ENCODE measurements around the gene MGAT4C.

The MGAT4C gene

DNA sequence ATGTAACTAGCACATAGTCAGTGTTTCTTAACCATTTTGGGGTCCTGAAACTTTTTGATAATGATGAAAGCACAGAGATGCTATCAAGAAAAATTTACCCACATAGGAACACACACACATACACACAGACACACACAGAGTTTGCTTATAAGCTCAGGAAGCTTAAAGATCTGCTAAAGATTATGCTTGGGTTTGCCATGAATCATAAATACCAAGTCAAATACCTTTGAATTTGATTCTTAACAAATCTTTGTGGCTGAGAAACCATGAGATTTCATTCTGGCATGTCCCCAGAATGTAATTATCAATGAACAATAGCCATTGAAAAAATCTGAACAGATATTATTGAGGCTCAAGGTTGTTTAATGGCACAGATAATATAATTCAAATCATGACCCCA is 292.9 kb downstream of the MGAT4C start:
- no peak for DNase-seq

DNA sequence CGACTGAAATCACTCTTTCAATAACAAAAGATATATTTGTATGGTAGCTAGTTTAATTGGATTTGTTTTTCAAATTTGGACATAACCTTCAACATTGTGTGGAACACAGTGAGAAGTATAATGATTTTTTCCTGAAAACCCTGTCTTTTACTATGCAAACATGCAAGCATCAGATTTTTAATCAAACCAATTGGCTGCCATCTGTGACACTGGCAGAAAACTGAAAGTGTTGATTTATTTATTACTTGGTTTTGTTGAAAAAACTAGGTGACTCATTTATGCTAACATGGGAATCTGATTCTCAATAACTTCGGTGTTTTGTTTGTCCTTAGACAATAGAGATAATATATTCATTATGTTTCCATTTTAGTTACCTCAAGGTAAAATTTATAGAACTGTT is 300.1 kb downstream of the MGAT4C start:
- no peak for DNase-seq

DNA sequence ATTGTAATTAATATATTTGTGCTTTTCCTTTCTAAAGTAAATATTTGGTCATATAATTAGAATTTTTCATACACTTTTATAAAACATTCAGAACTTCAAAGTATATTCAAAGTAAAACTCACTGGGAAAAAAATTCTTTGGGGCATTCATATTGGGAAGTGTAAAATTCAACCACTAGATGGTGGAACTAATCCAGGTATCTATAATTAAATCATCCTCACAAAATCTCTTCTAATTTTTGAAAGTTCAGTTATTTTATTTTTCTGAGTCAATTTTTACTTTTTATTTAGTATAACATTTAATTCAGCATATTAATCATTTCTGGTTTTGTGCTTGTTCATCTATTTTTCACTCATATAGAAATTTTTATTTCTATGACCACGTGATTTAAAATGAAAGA is 301.1 kb downstream of the MGAT4C start:
- no peak for DNase-seq

DNA sequence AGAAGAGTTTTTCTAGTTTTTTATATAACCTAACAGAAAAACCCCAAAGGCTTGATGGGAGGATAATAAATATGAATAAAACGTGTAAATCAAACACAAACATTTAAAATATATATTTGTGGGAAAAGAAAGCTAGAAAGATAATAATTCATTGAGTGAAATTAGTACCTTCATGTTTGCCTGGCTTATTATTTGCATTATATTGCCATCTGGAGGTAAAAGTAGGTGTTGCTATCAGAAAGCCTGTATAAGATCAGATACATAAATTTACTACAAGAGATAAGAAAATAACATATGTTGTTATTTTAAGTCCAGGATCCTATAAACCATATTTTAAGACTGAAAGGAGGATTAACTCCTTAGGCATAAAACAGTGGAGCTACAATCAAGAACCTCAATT is 304.4 kb downstream of the MGAT4C start:
- no peak for DNase-seq

DNA sequence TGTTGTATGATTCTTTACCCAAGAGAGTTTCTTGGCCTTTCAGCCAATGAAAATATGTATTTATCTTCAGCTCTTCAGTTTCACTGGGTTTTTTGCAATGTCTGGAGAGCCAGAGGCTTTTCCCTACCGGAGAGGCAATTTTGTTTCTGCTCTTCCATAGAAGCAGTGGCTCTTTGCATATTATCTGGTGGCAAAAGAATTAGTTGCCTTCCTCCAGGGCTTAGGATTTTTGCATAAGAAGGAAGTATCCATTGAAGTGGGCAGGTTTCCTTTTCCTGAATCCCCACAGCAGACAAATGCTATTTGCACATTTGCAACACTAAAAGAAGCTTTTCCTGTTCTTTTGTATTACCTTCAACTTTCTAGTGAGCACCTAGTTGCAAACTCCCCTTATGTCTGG is 306.9 kb downstream of the MGAT4C start:
- no peak for DNase-seq

DNA sequence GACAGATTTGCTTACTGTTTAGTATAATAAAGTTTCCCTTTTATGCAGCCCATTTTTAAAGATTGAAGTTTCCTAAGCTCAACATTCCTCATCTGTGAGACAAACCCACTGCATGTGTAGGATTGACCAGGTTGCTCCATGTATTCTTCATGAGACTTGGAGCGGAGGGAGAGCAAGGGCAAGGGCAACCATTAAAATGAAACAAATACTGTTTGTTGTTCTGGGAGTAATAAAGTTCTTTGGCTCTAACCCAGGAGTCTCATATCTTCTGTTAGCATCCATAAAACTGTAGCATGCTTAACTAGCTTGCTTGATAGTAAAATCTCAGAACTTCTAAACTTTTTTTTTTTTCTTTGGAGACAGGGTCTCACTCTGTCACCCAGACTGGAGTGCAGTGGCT is 307.9 kb downstream of the MGAT4C start:
- no peak for DNase-seq

DNA sequence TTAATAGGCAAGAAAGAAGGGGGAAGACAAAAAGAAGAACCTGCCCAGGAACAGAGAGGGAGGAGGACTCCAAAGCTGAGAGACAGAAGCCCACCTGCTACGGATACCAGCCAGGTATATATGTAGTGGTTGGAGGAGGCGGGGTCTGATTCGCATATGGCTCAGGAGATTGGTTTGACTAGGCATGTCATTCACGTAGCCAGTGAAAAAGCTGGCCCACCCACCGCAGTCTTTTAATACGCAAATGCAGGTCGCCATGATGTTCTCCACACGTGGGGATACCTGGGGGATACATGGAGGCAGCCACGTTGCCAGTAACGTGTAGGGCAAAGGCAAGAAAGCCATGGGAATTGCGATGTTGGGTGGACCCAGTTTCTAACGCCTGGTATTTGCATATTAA is 308.9 kb downstream of the MGAT4C start:
- DNase-seq, result no peak

DNA sequence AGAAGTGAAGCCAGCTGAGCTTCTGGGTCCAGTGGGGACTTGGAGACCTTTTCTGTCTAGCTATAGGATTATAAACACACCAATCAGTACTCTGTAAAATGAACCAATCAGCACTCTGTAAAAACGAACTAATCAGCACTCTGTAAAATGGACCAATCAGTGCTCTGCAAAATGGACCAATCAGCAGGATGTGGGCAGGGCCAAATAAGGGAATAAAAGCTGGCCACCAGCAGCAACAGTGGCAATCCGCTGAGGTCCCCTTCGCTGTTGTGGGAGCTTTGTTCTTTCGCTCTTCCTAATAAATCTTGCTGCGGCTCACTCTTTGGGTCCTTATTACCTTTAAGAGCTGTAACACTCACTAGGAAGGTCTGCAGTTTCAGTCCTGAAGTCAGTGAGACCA is 309.8 kb downstream of the MGAT4C start:
- no peak for DNase-seq

DNA sequence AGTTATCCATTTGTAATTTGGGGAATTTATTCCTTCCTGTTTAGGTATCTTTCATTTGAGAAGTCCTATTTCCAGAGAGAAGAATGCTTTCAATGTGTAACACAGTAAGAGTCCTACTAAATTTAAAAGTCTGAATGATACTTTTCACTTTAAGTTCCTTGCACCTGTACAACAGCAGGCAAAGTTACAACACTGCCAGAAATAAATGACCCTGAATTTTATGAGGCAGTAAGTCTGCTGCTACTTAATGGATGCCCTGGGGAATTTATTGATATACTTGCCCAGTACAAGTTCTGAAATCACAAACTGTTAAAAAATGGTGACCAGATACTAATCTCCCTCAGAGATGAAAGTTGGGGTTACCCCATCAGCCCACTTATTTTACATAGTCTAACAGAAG is 329.0 kb downstream of the MGAT4C start:
- no peak for DNase-seq

DNA sequence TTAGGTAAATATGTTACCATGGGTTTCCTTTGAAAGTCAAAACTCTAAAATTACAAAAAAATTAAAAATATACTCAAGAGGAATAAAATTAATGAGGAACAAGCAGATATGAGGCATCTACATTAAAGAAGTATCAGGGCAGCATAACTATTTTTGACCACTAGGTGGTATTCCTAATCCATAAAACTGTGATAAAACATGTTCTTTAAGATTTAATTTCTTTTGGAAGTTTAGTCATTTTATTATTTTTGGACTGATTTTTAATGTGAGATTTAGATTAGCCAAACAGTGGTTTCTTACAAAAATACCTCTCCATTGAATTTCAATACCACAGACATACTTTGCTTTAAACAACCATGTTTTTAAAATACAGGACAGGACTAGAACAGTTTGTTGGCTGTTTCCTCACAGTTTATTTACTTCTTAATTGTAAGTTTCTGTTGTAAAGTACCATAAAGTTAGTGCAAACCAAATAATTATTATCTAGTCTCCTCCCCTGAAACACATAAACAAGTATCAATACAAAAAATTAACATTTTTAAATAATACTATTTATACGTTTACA is 332.3 kb downstream of the MGAT4C start:
- no peak for DNase-seq

DNA sequence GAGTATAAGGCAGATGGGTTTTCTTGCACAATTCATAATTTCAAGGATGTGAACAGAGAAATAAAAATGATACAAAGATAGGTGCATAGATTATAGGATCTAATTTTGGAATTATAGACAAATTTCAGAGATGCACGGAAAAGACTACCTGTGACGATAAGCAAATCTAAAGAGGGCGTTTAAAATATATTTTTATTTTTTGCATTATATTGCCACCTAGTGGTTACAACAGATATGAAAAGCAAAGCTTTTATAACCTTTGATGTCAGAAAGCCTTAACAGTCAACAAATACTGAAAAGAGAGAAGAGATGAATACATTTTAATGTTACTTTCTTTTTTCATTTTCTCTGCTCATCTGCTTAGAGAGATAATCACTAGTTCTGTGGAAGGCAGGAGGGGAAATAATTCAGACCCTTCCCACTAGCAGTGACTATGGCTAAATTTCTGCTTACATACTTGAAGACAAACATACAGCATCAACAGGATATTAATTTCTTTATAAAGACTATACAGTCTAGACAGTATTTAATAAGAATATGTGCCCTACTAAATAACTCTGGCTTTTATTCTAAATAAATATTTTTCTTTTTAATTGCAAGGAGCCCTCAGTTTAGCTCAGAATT is 335.8 kb downstream of the MGAT4C start:
- DNase-seq, result no peak
